ENCODE results near the gene PALLD.
"Not testable (repeated sequence)": the region's sequence is repeated elsewhere in the genome, so short reads cannot be mapped to it uniquely, and the experiment has no call there.

PALLD gene

GRCh38 chr4:168712316-168712890 lies 215.6 kb downstream of the PALLD start:
- DNase-seq = no peak

- DNase-seq = no peak
These were observed 216.4 kb downstream of the PALLD start for GRCh38 chr4:168713253-168713652.

- no peak for DNase-seq
These were observed 219.0 kb downstream of the PALLD start for GRCh38 chr4:168715896-168716295.

- DNase-seq = no peak
These were observed 219.7 kb downstream of the PALLD start for GRCh38 chr4:168716406-168717129.

GRCh38 chr4:168717847-168718246 lies 221.0 kb downstream of the PALLD start:
- DNase-seq = no peak

- DNase-seq = no peak
These were observed 222.9 kb downstream of the PALLD start for GRCh38 chr4:168719725-168720124.

- DNase-seq = no peak
These were observed 223.6 kb downstream of the PALLD start for GRCh38 chr4:168720396-168720900.

GRCh38 chr4:168722391-168722790 lies 225.5 kb downstream of the PALLD start:
- no peak for DNase-seq

- no peak for DNase-seq
These were observed 226.2 kb downstream of the PALLD start for GRCh38 chr4:168723020-168723419.

GRCh38 chr4:168723569-168723968 lies 226.7 kb downstream of the PALLD start:
- no peak for DNase-seq

GRCh38 chr4:168724243-168724642 lies 227.4 kb downstream of the PALLD start:
- no peak for DNase-seq

- no peak for DNase-seq
These were observed 228.0 kb downstream of the PALLD start for GRCh38 chr4:168724686-168725411.

- no peak for DNase-seq
These were observed 229.1 kb downstream of the PALLD start for GRCh38 chr4:168725930-168726329.

- not testable (repeated sequence) for DNase-seq
These were observed 230.3 kb downstream of the PALLD start for GRCh38 chr4:168727181-168727580.

GRCh38 chr4:168731006-168731636 lies 234.3 kb downstream of the PALLD start:
- no peak for DNase-seq

- DNase-seq = no peak
These were observed 235.0 kb downstream of the PALLD start for GRCh38 chr4:168731706-168732414.

- no peak for DNase-seq
These were observed 235.9 kb downstream of the PALLD start for GRCh38 chr4:168732714-168733113.

- no peak for DNase-seq
These were observed 238.1 kb downstream of the PALLD start for GRCh38 chr4:168734703-168735678.

GRCh38 chr4:168735735-168736134 lies 238.9 kb downstream of the PALLD start:
- DNase-seq = no peak

GRCh38 chr4:168736860-168737805 lies 240.3 kb downstream of the PALLD start:
- no peak for DNase-seq

Data from activated gamma-delta T cell (primary cell).